ENCODE results near the gene REV1.

- TF ChIP-seq POLR2A (IDR thresholded peaks at IDR 0.05; ENCODE audit: low read length) (no peak), GATA1 (IDR thresholded peaks at IDR 0.05; ENCODE audit: low read depth, low read length) (no peak)
Observed at GRCh38 chr2:99382143-99382542, 107.7 kb downstream of the REV1 start.
